ENCODE measurements around the gene LMOD2.
"Not testable (repeated sequence)": the region's sequence is repeated elsewhere in the genome, so short reads cannot be mapped to it uniquely, and the experiment has no call there.

The LMOD2 gene

GRCh38 chr7:123632808-123633207, 22.9 kb upstream of the LMOD2 start:
- Mint-ChIP-seq H3K4me3 (no peak overlapping the region), H3K36me3 (ENCODE audit: low read depth) (no peaks in the 10 kb centered on the region), H3K4me1 (ENCODE audit: low read depth) (no peaks in the 10 kb centered on the region), H3K9me3 (no peaks in the 10 kb centered on the region), H3K27me3 (peaks cover 22% of the 10 kb centered on the region), H3K27ac (no peak overlapping the region)

GRCh38 chr7:123633553-123633952, 22.1 kb upstream of the LMOD2 start:
- Mint-ChIP-seq H3K36me3 (ENCODE audit: low read depth) (no peaks in the 10 kb centered on the region), H3K27ac (no peak overlapping the region), H3K4me3 (no peak overlapping the region), H3K27me3 (peaks cover 29% of the 10 kb centered on the region), H3K4me1 (ENCODE audit: low read depth) (no peaks in the 10 kb centered on the region), H3K9me3 (no peaks in the 10 kb centered on the region)

- not testable (repeated sequence) for H3K9me3 Mint-ChIP-seq; H3K27ac Mint-ChIP-seq; H3K4me3 Mint-ChIP-seq; H3K4me1 Mint-ChIP-seq (ENCODE audit: low read depth); H3K36me3 Mint-ChIP-seq (ENCODE audit: low read depth)
- H3K27me3 Mint-ChIP-seq = peaks cover 30% of the 10 kb centered on the region
Observed at GRCh38 chr7:123634011-123634573, 21.6 kb upstream of the LMOD2 start.

GRCh38 chr7:123635551-123636359, 19.9 kb upstream of the LMOD2 start:
- Mint-ChIP-seq H3K27ac (no peak overlapping the region), H3K9me3 (no peaks in the 10 kb centered on the region), H3K4me3 (no peak overlapping the region), H3K4me1 (ENCODE audit: low read depth) (no peaks in the 10 kb centered on the region), H3K36me3 (ENCODE audit: low read depth) (no peaks in the 10 kb centered on the region), H3K27me3 (peaks cover 35% of the 10 kb centered on the region)

GRCh38 chr7:123637203-123637602, 18.5 kb upstream of the LMOD2 start:
- no peaks in the 10 kb centered on the region for H3K4me1 Mint-ChIP-seq (ENCODE audit: low read depth)
- H3K27me3 Mint-ChIP-seq = peaks cover 31% of the 10 kb centered on the region
- no peak overlapping the region for H3K27ac Mint-ChIP-seq
- H3K4me3 Mint-ChIP-seq = no peak overlapping the region
- H3K9me3 Mint-ChIP-seq = no peaks in the 10 kb centered on the region
- no peaks in the 10 kb centered on the region for H3K36me3 Mint-ChIP-seq (ENCODE audit: low read depth)

- Mint-ChIP-seq H3K27ac (no peak overlapping the region), H3K36me3 (ENCODE audit: low read depth) (no peaks in the 10 kb centered on the region), H3K4me3 (no peak overlapping the region), H3K27me3 (peaks cover 31% of the 10 kb centered on the region), H3K9me3 (no peaks in the 10 kb centered on the region), H3K4me1 (ENCODE audit: low read depth) (no peaks in the 10 kb centered on the region)
Observed at GRCh38 chr7:123637878-123638277, 17.8 kb upstream of the LMOD2 start.

- Mint-ChIP-seq H3K27ac (no peak overlapping the region), H3K9me3 (no peaks in the 10 kb centered on the region), H3K36me3 (ENCODE audit: low read depth) (no peaks in the 10 kb centered on the region), H3K4me1 (ENCODE audit: low read depth) (no peaks in the 10 kb centered on the region), H3K27me3 (peaks cover 37% of the 10 kb centered on the region), H3K4me3 (no peak overlapping the region)
Observed at GRCh38 chr7:123639631-123640030, 16.0 kb upstream of the LMOD2 start.

- Mint-ChIP-seq H3K27me3 (peaks cover 35% of the 10 kb centered on the region), H3K36me3 (ENCODE audit: low read depth) (no peaks in the 10 kb centered on the region), H3K4me1 (ENCODE audit: low read depth) (no peaks in the 10 kb centered on the region), H3K9me3 (no peaks in the 10 kb centered on the region), H3K4me3 (no peak overlapping the region), H3K27ac (no peak overlapping the region)
Observed at GRCh38 chr7:123640583-123640982, 15.1 kb upstream of the LMOD2 start.

- Mint-ChIP-seq H3K27ac (no peak overlapping the region), H3K4me3 (no peak overlapping the region), H3K4me1 (ENCODE audit: low read depth) (no peaks in the 10 kb centered on the region), H3K27me3 (peaks cover 35% of the 10 kb centered on the region), H3K36me3 (ENCODE audit: low read depth) (no peaks in the 10 kb centered on the region), H3K9me3 (no peaks in the 10 kb centered on the region)
Observed at GRCh38 chr7:123641901-123642300, 13.8 kb upstream of the LMOD2 start.

- no peaks in the 10 kb centered on the region for H3K36me3 Mint-ChIP-seq (ENCODE audit: low read depth)
- no peak overlapping the region for H3K27ac Mint-ChIP-seq
- no peaks in the 10 kb centered on the region for H3K9me3 Mint-ChIP-seq
- peaks cover 27% of the 10 kb centered on the region for H3K27me3 Mint-ChIP-seq
- H3K4me3 Mint-ChIP-seq = no peak overlapping the region
- H3K4me1 Mint-ChIP-seq (ENCODE audit: low read depth) = no peaks in the 10 kb centered on the region
Observed at GRCh38 chr7:123643495-123644441, 11.9 kb upstream of the LMOD2 start.

GRCh38 chr7:123645516-123645915, 10.2 kb upstream of the LMOD2 start:
- Mint-ChIP-seq H3K4me1 (ENCODE audit: low read depth) (no peaks in the 10 kb centered on the region), H3K27me3 (peaks cover 23% of the 10 kb centered on the region), H3K36me3 (ENCODE audit: low read depth) (no peaks in the 10 kb centered on the region), H3K9me3 (no peaks in the 10 kb centered on the region), H3K27ac (no peak overlapping the region), H3K4me3 (no peak overlapping the region)

- Mint-ChIP-seq H3K9me3 (no peaks in the 10 kb centered on the region), H3K4me1 (ENCODE audit: low read depth) (no peaks in the 10 kb centered on the region), H3K36me3 (ENCODE audit: low read depth) (no peaks in the 10 kb centered on the region), H3K4me3 (no peak overlapping the region), H3K27ac (no peak overlapping the region), H3K27me3 (peaks cover 20% of the 10 kb centered on the region)
Observed at GRCh38 chr7:123647106-123647730, 8.4 kb upstream of the LMOD2 start.

GRCh38 chr7:123649964-123650363, 5.7 kb upstream of the LMOD2 start:
- Mint-ChIP-seq H3K4me3 (no peak overlapping the region), H3K9me3 (no peaks in the 10 kb centered on the region), H3K27me3 (peaks cover 20% of the 10 kb centered on the region), H3K4me1 (ENCODE audit: low read depth) (no peaks in the 10 kb centered on the region), H3K27ac (no peak overlapping the region), H3K36me3 (ENCODE audit: low read depth) (no peaks in the 10 kb centered on the region)

- H3K36me3 Mint-ChIP-seq (ENCODE audit: low read depth) = no peaks in the 10 kb centered on the region
- no peaks in the 10 kb centered on the region for H3K9me3 Mint-ChIP-seq
- no peak overlapping the region for H3K27ac Mint-ChIP-seq
- peaks cover 18% of the 10 kb centered on the region for H3K27me3 Mint-ChIP-seq
- H3K4me1 Mint-ChIP-seq (ENCODE audit: low read depth) = no peaks in the 10 kb centered on the region
- no peak overlapping the region for H3K4me3 Mint-ChIP-seq
Observed at GRCh38 chr7:123650595-123650994, 5.1 kb upstream of the LMOD2 start.

GRCh38 chr7:123652406-123652805, 3.3 kb upstream of the LMOD2 start:
- H3K9me3 Mint-ChIP-seq = no peaks in the 10 kb centered on the region
- H3K4me1 Mint-ChIP-seq (ENCODE audit: low read depth) = no peaks in the 10 kb centered on the region
- no peaks in the 10 kb centered on the region for H3K36me3 Mint-ChIP-seq (ENCODE audit: low read depth)
- peaks cover 26% of the 10 kb centered on the region for H3K27me3 Mint-ChIP-seq
- no peak overlapping the region for H3K4me3 Mint-ChIP-seq
- no peak overlapping the region for H3K27ac Mint-ChIP-seq
